NB4 (cell line): ENCODE results near the gene BTBD9.

Experiments used
- DNase-seq: peaks from one replicate; pipeline ENCODE4 v3.0.0; 2010; ENCODE audit warnings: low read depth
- H3K4me3 ChIP-seq: one replicate; pipeline ENCODE4 v1.5.1; 2011; ENCODE audit warnings: mild to moderate bottlenecking, low read depth, low read length, moderate library complexity
- CTCF ChIP-seq: IDR thresholded peaks from one replicate; pipeline ENCODE4 v1.5.1; 2012; ENCODE audit warnings: low read depth, low read length
- MAX ChIP-seq: IDR thresholded peaks from 2 replicates; pipeline ENCODE4 v1.6.1; 2011; ENCODE audit warnings: low read depth, low read length
- MYC ChIP-seq: IDR thresholded peaks from 2 replicates; pipeline ENCODE4 v1.6.1; 2011; ENCODE audit warnings: low read depth, low read length
- POLR2A ChIP-seq: IDR thresholded peaks from 2 replicates; pipeline ENCODE4 v1.6.1; 2011; ENCODE audit warnings: mild to moderate bottlenecking; ENCODE audit not compliant: insufficient read length; ENCODE audit errors: extremely low read depth

Gene BTBD9

GRCh38 chr6:38480036-38480435 is 159.7 kb downstream of the BTBD9 start:
- DNase-seq = no peak
- H3K4me3 ChIP-seq = no peak overlapping the region
- TF ChIP-seq POLR2A (no peak), CTCF (no peak), MAX (no peak), MYC (no peak)

- no peak for DNase-seq
- no peak overlapping the region for H3K4me3 ChIP-seq
- TF ChIP-seq POLR2A = no peak
- TF ChIP-seq MAX = no peak
- TF ChIP-seq CTCF = no peak
- no peak for TF ChIP-seq MYC
Measured at GRCh38 chr6:38479331-38479730, 160.4 kb downstream of the BTBD9 start.

GRCh38 chr6:38477680-38478260 is 162.0 kb downstream of the BTBD9 start:
- TF ChIP-seq CTCF (no peak), MAX (0 out of 2 replicates have a peak, but pooled peaks have one; percentile 30)
- H3K4me3 ChIP-seq = no peak overlapping the region
- DNase-seq = no peak

GRCh38 chr6:38476888-38477287 is 162.8 kb downstream of the BTBD9 start:
- no peak overlapping the region for H3K4me3 ChIP-seq
- no peak for TF ChIP-seq CTCF
- no peak for TF ChIP-seq POLR2A
- no peak for TF ChIP-seq MAX
- no peak for TF ChIP-seq MYC
- DNase-seq = no peak

DNA sequence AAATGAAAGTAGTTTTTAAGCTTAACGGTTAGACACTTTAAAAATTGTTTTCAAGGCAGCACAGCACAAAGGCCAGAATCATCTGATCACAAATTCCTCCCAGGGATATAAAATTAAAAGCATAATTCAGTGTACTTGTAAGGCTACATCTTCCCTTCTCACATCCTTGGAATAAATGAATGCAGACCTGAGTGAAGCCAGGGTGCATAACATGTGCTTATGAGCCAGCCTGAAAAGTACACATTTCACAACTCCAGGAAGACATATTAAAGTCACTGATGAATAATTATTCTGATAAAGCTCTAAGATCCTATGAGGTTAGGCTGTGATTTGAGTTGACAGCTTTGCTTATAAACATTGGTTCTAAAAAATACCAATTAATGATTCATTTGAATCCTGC is 163.6 kb downstream of the BTBD9 start:
- no peak for DNase-seq
- no peak overlapping the region for H3K4me3 ChIP-seq
- no peak for TF ChIP-seq POLR2A
- TF ChIP-seq MAX = no peak
- TF ChIP-seq MYC = no peak
- TF ChIP-seq CTCF = no peak

DNA sequence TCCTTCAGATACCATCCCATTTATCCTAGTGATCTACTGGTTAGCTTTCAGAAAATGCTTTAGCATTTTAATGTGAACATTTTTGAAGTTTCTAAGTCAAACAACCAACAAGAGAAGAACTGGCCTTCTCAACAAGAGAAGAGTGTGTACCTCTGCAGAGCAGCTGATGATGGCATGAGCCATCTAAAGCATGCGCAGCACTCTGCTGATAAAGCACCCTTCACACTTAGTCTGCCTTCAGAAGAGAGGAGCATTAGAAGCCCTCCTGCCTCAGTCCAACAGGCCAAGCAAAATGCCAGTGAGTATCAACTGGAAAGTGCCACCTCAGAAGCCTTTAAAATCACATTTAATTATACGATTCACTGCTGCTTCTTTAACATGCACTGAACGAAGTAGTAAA is 169.2 kb downstream of the BTBD9 start:
- H3K4me3 ChIP-seq = no peak overlapping the region
- no peak for DNase-seq
- TF ChIP-seq POLR2A (no peak), MAX (no peak), CTCF (no peak), MYC (no peak)
